Endothelial cell of umbilical vein (primary cell): ENCODE data around the gene ABI3. TPM values are rescaled to one million over a fixed set of nuclear protein-coding genes. Genes with fewer than 3 reads are reported as not detected.

Experiments
- BruUV-seq: library from RNA; stranded (reverse); fragments of 400-500 nt; replicated peaks from 2 replicates; lab custom pipeline; 2021; lab: Mats Ljungman, UMichigan
- CTCF ChIA-PET: fragments of 300-600, 350-600 bp; sonication (Branson Sonifier 250); formaldehyde crosslinking; loops from one replicate; lab custom pipeline; 2021; ENCODE audit warnings: antibody characterized with exemption, inconsistent platforms; lab: Charles Lee
- POLR2A ChIA-PET: fragments of 300-600, 350-600 bp; sonication (Branson Sonifier 250); formaldehyde crosslinking; loops from one replicate; lab custom pipeline; 2021; ENCODE audit warnings: antibody characterized with exemption, inconsistent platforms; lab: Charles Lee
- DNase-seq: peaks from one replicate; pipeline ENCODE4 v3.0.0-alpha.2; 2011; ENCODE audit warnings: low read depth, low spot score
- FAIRE-seq: peaks from 2 replicates; lab custom pipeline; 2011; peaks lifted over from hg19 to GRCh38; lab: Jason Lieb, UNC
- H2AFZ ChIP-seq: 2 replicates; pipeline ENCODE4 v1.6.0; 2012; ENCODE audit warnings: low read depth, low read length, control low read depth, inconsistent platforms
- H3K27ac ChIP-seq: 2 replicates; pipeline ENCODE4 v1.5.1; 2011; ENCODE audit warnings: low read depth, mild to moderate bottlenecking, control low read depth, low read length, moderate library complexity; ENCODE audit not compliant: insufficient read depth
- H3K27me3 ChIP-seq, 2 experiments: 2 replicates each; pipeline versions ENCODE4 v1.6.0 to v1.6.1; 2011; ENCODE audit warnings: low read length in 2 of 2, mixed read lengths in 1 of 2; ENCODE audit not compliant: control insufficient read depth in 2 of 2, insufficient read depth in 2 of 2
- H3K36me3 ChIP-seq, 2 experiments: 2 replicates in 1 of 2; 3 replicates in 1 of 2; pipeline ENCODE4 v1.5.1; 2011; ENCODE audit warnings: low read length in 2 of 2, mild to moderate bottlenecking in 1 of 2, moderate library complexity in 1 of 2; ENCODE audit not compliant: control insufficient read depth in 2 of 2, insufficient read depth in 2 of 2; ENCODE audit errors: extremely low read depth in 1 of 2
- H3K4me1 ChIP-seq: 3 replicates; pipeline ENCODE4 v1.5.1; 2011; ENCODE audit warnings: mild to moderate bottlenecking, low read length; ENCODE audit not compliant: control insufficient read depth, insufficient read depth; ENCODE audit errors: extremely low read depth
- H3K4me2 ChIP-seq: 2 replicates; pipeline ENCODE4 v1.6.1; 2011; ENCODE audit warnings: low read length, control low read depth, mixed read lengths; ENCODE audit not compliant: insufficient read depth
- H3K4me3 ChIP-seq, 3 experiments: fragments of 200-600 bp in 1 of 3; sonication (generic), shearing (Covaris generic) in 1 of 3; replicated peaks in 1 of 3; 2 replicates each; pipeline ENCODE4 v1.5.1; 2011 to 2016; ENCODE audit warnings: control low read depth in 3 of 3, low read length in 3 of 3, mild to moderate bottlenecking in 2 of 3, inconsistent platforms in 1 of 3, low read depth in 1 of 3, moderate library complexity in 1 of 3; ENCODE audit not compliant: insufficient read depth in 1 of 3
- H3K79me2 ChIP-seq: 2 replicates; pipeline ENCODE4 v1.6.0; 2012; ENCODE audit warnings: low read length, inconsistent platforms; ENCODE audit not compliant: control insufficient read depth, insufficient read depth
- H3K9ac ChIP-seq: replicated peaks from 2 replicates; pipeline ENCODE3; 2011; ENCODE audit warnings: low read length, control low read depth; ENCODE audit not compliant: insufficient read depth; ENCODE audit errors: extremely low read depth
- H3K9me1 ChIP-seq: replicated peaks from 3 replicates; pipeline ENCODE4 v1.6.0; 2011; ENCODE audit warnings: mild to moderate bottlenecking, low read length; ENCODE audit not compliant: control insufficient read depth, insufficient read depth; ENCODE audit errors: extremely low read depth
- H3K9me3 ChIP-seq: replicated peaks from 2 replicates; pipeline ENCODE4 v1.5.1; 2012; ENCODE audit warnings: low read length, inconsistent platforms; ENCODE audit not compliant: control insufficient read depth, insufficient read depth
- H4K20me1 ChIP-seq: replicated peaks from 2 replicates; pipeline ENCODE3; 2011; ENCODE audit warnings: mild to moderate bottlenecking, low read length; ENCODE audit not compliant: control insufficient read depth, insufficient read depth; ENCODE audit errors: extremely low read depth
- CTCF ChIP-seq, 2 donors: IDR thresholded peaks; 1 replicate in 1 of 2; 2 replicates in 1 of 2; pipeline ENCODE4 v1.5.1; 2011; ENCODE audit warnings: low read length in 2 of 2, mild to moderate bottlenecking in 2 of 2, moderate library complexity in 2 of 2, control low read depth in 1 of 2, inconsistent platforms in 1 of 2, low read depth in 1 of 2; ENCODE audit not compliant: insufficient read depth in 1 of 2; ENCODE audit errors: extremely low read depth in 1 of 2
- EZH2 ChIP-seq: IDR thresholded peaks from 2 replicates; pipeline ENCODE4 v1.6.1; 2012; ENCODE audit warnings: borderline replicate concordance, low read depth, mild to moderate bottlenecking, moderate library complexity, low read length, inconsistent platforms; ENCODE audit not compliant: severe bottlenecking
- FOS ChIP-seq: IDR thresholded peaks from 2 replicates; pipeline ENCODE4 v1.6.1; 2011; ENCODE audit warnings: mild to moderate bottlenecking, low read length, moderate library complexity, borderline replicate concordance; ENCODE audit not compliant: insufficient read depth
- GATA2 ChIP-seq: IDR thresholded peaks from 2 replicates; pipeline ENCODE4 v1.7.0; 2011; ENCODE audit warnings: low read depth, mild to moderate bottlenecking, moderate library complexity, mixed read lengths, low read length; ENCODE audit not compliant: insufficient read length, insufficient read depth
- JUN ChIP-seq: IDR thresholded peaks from 2 replicates; pipeline ENCODE4 v1.6.1; 2011; ENCODE audit warnings: borderline replicate concordance, low read depth; ENCODE audit not compliant: insufficient read length, insufficient read depth
- MAX ChIP-seq: IDR thresholded peaks from 2 replicates; pipeline ENCODE4 v1.6.1; 2011; ENCODE audit not compliant: insufficient read depth, insufficient read length
- MYC ChIP-seq: IDR thresholded peaks from one replicate; pipeline ENCODE4 v1.6.1; 2011; ENCODE audit warnings: mild to moderate bottlenecking, low read depth, low read length
- POLR2A ChIP-seq: IDR thresholded peaks from 2 replicates; pipeline ENCODE4 v1.6.1; 2012; ENCODE audit warnings: low read depth, mild to moderate bottlenecking, control low read depth, low read length
- POLR2AphosphoS5 ChIP-seq: IDR thresholded peaks from 2 replicates; pipeline ENCODE4 v1.6.1; 2012; ENCODE audit warnings: low read depth, mild to moderate bottlenecking, control low read depth, low read length, moderate library complexity; ENCODE audit not compliant: insufficient read depth
- dilution Hi-C: fragments of 300-500 bp; cut with MboI; formaldehyde crosslinking; loops from one replicate; pipeline ENCODE4 v1.15.0; 2019; ENCODE audit warnings: low sequenced_read_pairs; ENCODE audit not compliant: extremely low pct_ligation_motif_present
- intact Hi-C: fragments of 100-400 bp; cut with micrococcal nuclease; formaldehyde crosslinking; loops from one replicate; pipeline ENCODE4 v1.10.0; 2022
- polyA plus RNA-seq, 4 experiments: library from polyadenylated mRNA; depleted of rRNA in 3 of 4; stranded (reverse) in 3 of 4; unstranded in 1 of 4; fragments of >200 nt; gene quantifications; 2 replicates each; pipeline versions ENCODE4 v1.2.1 to v1.2.3, GENCODE V29; 2011 to 2012; ENCODE audit warnings: missing spikeins in 1 of 4
- total RNA-seq: library from RNA; stranded (reverse); gene quantifications from 2 replicates; pipeline ENCODE4 v1.2.3, GENCODE V29; 2021

Gene ABI3
- total and polyA plus RNA-seq, 2 donors (not counting 3 experiments of a cell fraction or from before 2014, with no cell fraction given) = 35.2 to 35.5 TPM

GRCh38 chr17:49242813-49243212 lies 32.3 kb downstream of the ABI3 start:
- CTCF ChIA-PET = interaction anchor here (2.7 kb wide), 1 partner anchor 48 kb away, joined by 12 read pairs; no protein-coding TSS in a partner anchor
- no peak for TF ChIP-seq MYC
- TF ChIP-seq JUN = no peak
- no peak for TF ChIP-seq MAX
- no peak for TF ChIP-seq EZH2
- no peak for TF ChIP-seq POLR2AphosphoS5
- no peaks in the 10 kb centered on the region for H3K36me3 ChIP-seq
- H3K27ac ChIP-seq = no peak overlapping the region
- no peaks in the 10 kb centered on the region for H3K9me3 ChIP-seq
- FAIRE-seq = no peak
- H3K27me3 ChIP-seq = no peaks in the 10 kb centered on the region
- dilution Hi-C loops (no loop called here), intact Hi-C loops (no loop called here)
- H3K9ac ChIP-seq = no peak overlapping the region
- no peaks in the 10 kb centered on the region for H3K79me2 ChIP-seq
- no peak for DNase-seq
- H3K4me1 ChIP-seq = no peaks in the 10 kb centered on the region
- H3K4me3 ChIP-seq = no peak overlapping the region
- H4K20me1 ChIP-seq = no peaks in the 10 kb centered on the region
- no peaks in the 10 kb centered on the region for H3K9me1 ChIP-seq
- POLR2A ChIA-PET = no interaction called here
- no peak overlapping the region for H3K4me2 ChIP-seq
- no peak overlapping the region for H2AFZ ChIP-seq
- no TSS peak for BruUV-seq

- no peak overlapping the region for H2AFZ ChIP-seq
- H3K9ac ChIP-seq = no peak overlapping the region
- no peak for DNase-seq
- no peaks in the 10 kb centered on the region for H3K4me1 ChIP-seq
- no peak for FAIRE-seq
- CTCF ChIA-PET = interaction anchor here (2.7 kb wide), 1 partner anchor 46 kb away, joined by 12 read pairs; no protein-coding TSS in a partner anchor
- intact Hi-C loops (no loop called here), dilution Hi-C loops (no loop called here)
- POLR2A ChIA-PET = no interaction called here
- H3K27ac ChIP-seq = no peak overlapping the region
- no peak overlapping the region for H3K4me2 ChIP-seq
- no peak overlapping the region for H3K4me3 ChIP-seq
- H3K9me1 ChIP-seq = no peaks in the 10 kb centered on the region
- no peaks in the 10 kb centered on the region for H3K36me3 ChIP-seq
- no peaks in the 10 kb centered on the region for H3K79me2 ChIP-seq
- H4K20me1 ChIP-seq = no peaks in the 10 kb centered on the region
- TF ChIP-seq JUN = no peak
- TF ChIP-seq MAX = no peak
- TF ChIP-seq POLR2A = no peak
- no peak for TF ChIP-seq MYC
- no peak for TF ChIP-seq CTCF (IDR thresholded peaks at IDR 0.05; ENCODE audit: extremely low read depth in 1 of 2, insufficient read depth in 1 of 2, low read depth in 1 of 2, low read length in 2 of 2)
- TF ChIP-seq GATA2 = no peak
- TF ChIP-seq POLR2AphosphoS5 = no peak
- TF ChIP-seq EZH2 = no peak
- TF ChIP-seq FOS = no peak
- BruUV-seq = no TSS peak
- H3K27me3 ChIP-seq = no peaks in the 10 kb centered on the region
- no peaks in the 10 kb centered on the region for H3K9me3 ChIP-seq
Observed at GRCh38 chr17:49244839-49245238, 34.3 kb downstream of the ABI3 start.
